Measurements from ENCODE around the gene CLOCK.

DNA sequence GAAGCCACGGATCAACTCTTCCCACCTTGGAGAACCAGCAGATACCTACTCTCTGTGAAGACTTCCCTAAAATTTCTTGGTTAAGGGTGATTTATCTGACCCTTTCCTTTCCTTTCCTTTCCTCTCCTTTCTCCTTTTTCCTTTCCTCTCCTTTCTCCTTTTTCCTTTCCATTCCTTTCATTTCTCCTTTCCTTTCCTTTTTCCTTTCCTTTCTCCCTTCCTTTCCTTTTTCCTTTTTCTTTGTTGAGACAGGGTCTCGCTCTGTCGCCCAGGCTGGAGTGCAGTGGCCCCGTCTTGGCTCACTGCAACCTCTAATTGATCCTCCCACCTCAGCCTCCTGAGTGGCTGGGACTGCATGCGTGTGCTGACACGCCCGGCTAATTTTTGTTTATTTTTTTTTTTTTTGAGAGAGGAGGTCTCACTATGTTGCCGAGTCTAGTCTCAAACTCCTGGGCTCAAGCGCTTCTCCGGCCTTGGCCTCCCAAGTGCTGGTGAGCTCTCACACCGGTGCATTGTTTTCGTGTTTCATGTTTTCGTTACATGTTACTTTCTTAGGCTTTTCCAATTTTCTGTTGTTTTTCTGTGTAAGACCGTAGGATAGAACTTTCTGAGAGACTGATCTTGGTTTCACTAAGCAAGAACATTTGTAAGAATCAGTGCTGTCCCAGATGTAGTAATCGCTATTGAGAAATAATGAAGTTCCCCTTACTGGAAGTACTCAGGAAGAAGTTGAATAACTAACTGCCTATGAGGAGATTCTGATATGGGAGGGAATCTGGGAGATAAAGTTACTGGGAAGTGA is 149.0 kb downstream of the CLOCK start:
- TF ChIP-seq POLR2A (IDR thresholded peaks at IDR 0.05), result no peak
- TF ChIP-seq, protein P1, sequence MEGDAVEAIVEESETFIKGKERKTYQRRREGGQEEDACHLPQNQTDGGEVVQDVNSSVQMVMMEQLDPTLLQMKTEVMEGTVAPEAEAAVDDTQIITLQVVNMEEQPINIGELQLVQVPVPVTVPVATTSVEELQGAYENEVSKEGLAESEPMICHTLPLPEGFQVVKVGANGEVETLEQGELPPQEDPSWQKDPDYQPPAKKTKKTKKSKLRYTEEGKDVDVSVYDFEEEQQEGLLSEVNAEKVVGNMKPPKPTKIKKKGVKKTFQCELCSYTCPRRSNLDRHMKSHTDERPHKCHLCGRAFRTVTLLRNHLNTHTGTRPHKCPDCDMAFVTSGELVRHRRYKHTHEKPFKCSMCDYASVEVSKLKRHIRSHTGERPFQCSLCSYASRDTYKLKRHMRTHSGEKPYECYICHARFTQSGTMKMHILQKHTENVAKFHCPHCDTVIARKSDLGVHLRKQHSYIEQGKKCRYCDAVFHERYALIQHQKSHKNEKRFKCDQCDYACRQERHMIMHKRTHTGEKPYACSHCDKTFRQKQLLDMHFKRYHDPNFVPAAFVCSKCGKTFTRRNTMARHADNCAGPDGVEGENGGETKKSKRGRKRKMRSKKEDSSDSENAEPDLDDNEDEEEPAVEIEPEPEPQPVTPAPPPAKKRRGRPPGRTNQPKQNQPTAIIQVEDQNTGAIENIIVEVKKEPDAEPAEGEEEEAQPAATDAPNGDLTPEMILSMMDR (IDR thresholded peaks at IDR 0.05), result no peak
